Measurements from ENCODE around the gene SH3BP1.

DNA sequence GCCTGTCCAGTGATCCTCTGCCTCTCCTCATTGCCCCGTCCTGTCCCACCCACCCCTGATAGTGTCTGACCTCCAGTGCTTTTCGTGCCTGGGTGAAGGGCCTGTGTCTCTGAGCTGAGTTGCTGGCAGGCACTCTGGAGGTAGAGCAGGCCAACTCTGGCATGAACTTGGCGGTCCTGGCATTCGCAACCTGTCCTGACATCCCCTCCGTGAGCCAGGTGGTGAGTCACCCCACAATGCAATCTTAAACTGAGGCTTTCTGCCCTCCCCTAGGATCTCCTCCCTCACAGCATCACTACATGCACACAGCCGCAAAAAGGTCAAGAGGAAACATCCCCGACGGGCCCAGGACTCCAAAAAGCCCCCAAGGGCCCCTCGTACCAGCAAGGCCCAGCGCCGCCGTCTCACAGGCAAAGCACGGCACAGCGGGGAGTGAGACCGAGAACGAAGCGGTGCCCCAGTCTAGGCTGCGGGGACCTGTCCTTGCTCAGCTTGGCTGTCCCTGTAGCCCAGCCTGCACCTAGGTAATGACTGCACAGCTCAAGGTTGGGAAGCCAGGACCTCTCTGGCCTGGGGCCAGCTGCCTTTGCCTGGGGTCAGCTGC lies 51.5 kb downstream of the SH3BP1 start:
- TF ChIP-seq, protein P1, sequence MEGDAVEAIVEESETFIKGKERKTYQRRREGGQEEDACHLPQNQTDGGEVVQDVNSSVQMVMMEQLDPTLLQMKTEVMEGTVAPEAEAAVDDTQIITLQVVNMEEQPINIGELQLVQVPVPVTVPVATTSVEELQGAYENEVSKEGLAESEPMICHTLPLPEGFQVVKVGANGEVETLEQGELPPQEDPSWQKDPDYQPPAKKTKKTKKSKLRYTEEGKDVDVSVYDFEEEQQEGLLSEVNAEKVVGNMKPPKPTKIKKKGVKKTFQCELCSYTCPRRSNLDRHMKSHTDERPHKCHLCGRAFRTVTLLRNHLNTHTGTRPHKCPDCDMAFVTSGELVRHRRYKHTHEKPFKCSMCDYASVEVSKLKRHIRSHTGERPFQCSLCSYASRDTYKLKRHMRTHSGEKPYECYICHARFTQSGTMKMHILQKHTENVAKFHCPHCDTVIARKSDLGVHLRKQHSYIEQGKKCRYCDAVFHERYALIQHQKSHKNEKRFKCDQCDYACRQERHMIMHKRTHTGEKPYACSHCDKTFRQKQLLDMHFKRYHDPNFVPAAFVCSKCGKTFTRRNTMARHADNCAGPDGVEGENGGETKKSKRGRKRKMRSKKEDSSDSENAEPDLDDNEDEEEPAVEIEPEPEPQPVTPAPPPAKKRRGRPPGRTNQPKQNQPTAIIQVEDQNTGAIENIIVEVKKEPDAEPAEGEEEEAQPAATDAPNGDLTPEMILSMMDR (conservative IDR thresholded peaks at IDR 0.05 in 1 of 2, IDR thresholded peaks at IDR 0.05 in 1 of 2; ENCODE audit: low read depth in 1 of 2, low read length in 2 of 2) = no peak
- TF ChIP-seq EZH2 (IDR thresholded peaks at IDR 0.05; ENCODE audit: low read length, missing control alignments) = no peak
